Globus pallidus (tissue), 1 donor: ENCODE data around the gene OPRM1.

ENCODE experiments used
- DNase-seq: peaks from one replicate; pipeline ENCODE4 v3.0.0-alpha.2; 2015; ENCODE audit warnings: low spot score

The OPRM1 gene

GRCh38 chr6:154280521-154280920 is 241.5 kb downstream of the OPRM1 start:
- DNase-seq = no peak

- DNase-seq = no peak
Measured at GRCh38 chr6:154284313-154284853, 245.3 kb downstream of the OPRM1 start.

GRCh38 chr6:154285826-154286225 is 246.8 kb downstream of the OPRM1 start:
- no peak for DNase-seq

DNA sequence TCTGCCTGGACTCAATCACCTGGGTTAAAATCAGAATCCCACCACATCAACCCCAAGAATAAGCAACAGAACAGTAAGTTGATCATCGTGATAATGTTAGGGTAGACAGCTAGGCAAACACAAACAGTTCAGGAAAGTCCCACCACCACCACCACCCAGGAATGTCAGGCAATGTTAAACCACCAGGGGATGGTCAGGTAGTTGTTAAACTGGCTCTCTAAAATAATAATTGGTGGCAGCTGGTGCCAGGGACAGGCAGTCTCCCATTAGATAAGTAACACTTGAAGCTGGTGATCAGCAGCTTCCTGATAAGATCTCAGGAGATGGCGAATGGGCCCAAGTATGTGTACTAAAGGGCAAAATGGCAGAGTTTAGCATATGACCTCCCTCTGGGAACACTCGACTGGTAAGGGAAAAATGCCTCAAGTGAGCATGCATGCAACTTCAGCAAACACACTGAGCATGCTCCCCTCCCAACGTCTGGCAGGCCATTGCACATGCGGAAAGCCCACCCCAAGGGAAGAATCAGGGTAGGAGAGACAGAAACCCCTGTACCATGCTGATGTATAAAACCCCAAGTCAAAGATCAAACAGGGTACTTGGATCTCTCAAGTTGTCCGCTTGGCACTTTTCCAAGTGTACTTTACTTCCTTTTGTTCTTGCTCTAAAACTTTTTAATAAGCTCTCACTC is 250.9 kb downstream of the OPRM1 start:
- DNase-seq = no peak

GRCh38 chr6:154292066-154292465 is 253.0 kb downstream of the OPRM1 start:
- DNase-seq = no peak

- no peak for DNase-seq
Measured at GRCh38 chr6:154292855-154293519, 253.9 kb downstream of the OPRM1 start.

DNA sequence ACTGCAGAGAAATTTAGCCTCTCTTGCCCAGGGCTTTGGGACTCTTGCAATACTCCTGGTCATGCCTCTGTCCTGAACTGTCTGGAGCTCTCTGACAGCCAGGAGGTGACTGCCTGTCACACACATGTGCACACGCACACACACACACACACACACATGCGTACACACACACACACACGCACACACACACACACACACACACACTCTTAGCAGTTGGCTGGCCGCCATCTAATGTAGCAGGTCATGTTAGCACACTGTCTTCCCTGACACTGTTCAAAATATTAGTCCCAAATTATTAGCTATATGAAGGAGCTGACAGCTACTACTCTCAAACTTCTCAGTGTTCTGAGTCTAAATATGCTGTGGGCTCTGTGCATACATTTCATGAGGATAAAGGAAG is 256.7 kb downstream of the OPRM1 start:
- DNase-seq = no peak
